OCI-M2 (cell line): ENCODE data around the gene CFAP221.

Experiments
- DNase-seq: peaks from one replicate; lab custom pipeline; 2025; ENCODE audit not compliant: unreplicated experiment; lab: John Stamatoyannopoulos, UW

The CFAP221 gene

DNA sequence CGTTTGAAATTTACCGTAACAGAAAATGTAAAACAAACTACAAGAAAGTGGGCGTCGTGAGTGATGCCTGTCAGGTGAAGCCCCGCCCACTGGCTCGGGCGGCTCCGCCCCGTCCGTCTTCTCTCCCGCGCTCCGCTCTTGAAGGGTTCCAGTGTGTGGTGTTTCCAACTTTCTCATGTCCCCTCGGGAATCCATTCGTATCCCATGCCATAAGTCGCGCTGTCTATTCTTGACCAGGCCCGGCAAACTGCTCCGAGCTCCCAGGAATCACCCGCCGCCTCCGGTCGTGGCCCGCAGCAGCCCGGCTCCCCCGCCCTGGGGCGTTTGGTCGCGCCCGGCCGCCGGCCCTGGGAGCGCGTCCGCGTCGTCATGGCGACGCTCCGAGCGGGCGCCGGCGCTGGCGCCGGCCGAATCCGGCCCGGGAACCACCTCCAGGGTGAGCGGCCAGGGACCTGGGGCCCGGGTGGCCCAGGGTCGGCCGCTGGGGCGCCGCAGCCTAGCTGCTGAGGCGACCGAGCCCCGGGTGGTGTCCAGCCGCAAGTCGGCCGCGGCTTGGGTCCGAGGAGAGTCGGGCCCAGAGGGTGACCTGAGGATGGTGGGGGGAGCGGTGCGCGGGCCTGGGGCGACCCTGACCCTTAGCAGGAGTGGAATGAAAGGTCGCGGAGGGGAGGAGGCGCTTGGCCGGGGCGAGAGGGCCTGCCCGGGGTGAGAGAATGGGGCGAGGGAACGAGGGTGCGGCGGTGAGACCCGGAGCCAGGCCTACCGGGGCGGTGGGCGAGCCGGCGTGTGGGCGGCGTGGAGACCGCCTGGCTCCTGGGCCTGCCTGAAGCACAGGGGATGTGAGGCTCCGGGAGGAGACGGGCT, at the start of gene CFAP221:
Gene CFAP221, plus strand, starts transcription at position 375 of the 864 bp plus-strand sequence. CDS start 1,683 bp downstream, outside the sequence.
- DNase-seq, result peak; percentile 50

GRCh38 chr2:119495948-119496347, 48.3 kb upstream of the CFAP221 start:
- DNase-seq, result no peak

- no peak for DNase-seq
These were observed 47.6 kb upstream of the CFAP221 start for GRCh38 chr2:119496682-119497081.

- no peak for DNase-seq
These were observed 35.5 kb upstream of the CFAP221 start for GRCh38 chr2:119508756-119509155.

DNA sequence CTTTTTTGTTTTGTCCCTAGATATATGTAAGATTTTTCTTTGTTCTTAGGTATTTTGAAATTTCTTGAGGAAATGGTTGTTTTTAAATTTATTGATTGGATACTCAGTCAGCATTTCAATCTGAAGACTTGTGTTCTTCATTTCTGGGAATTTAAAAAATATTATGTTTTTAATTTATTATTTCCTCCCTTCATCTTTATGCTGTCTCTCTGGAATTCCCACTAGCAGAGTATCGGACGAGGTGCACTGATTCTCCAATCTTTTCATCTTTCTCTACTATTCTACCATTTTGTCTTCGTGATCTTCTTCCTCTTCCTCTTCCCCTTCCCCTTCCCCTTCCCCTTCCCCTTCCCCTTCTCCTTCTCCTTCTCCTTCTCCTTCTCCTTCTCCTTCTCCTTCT, 32.3 kb upstream of the CFAP221 start:
- no peak for DNase-seq

GRCh38 chr2:119512946-119513345, 31.3 kb upstream of the CFAP221 start:
- no peak for DNase-seq

DNA sequence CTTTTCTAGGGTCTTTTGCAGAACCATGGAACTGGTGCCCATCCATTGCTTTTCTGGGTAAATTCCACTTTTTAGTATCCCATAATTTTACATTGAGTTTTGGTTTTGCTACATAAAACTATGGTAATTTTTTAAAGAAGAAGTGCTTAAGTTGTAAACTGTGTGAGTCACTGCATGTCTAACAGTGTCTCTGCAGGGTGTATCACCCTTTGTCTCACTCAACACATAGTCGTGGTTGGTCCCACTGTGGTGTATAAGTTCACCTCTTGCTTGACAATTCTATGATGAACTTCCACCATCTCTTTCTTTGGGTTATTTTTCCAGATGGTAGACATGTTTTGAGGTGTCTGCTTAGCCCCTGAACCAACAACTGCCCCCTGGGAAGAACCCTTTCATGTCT, 30.4 kb upstream of the CFAP221 start:
- no peak for DNase-seq

GRCh38 chr2:119516121-119516520, 28.1 kb upstream of the CFAP221 start:
- no peak for DNase-seq

- DNase-seq, result no peak
These were observed 26.8 kb upstream of the CFAP221 start for GRCh38 chr2:119517433-119517832.

DNA sequence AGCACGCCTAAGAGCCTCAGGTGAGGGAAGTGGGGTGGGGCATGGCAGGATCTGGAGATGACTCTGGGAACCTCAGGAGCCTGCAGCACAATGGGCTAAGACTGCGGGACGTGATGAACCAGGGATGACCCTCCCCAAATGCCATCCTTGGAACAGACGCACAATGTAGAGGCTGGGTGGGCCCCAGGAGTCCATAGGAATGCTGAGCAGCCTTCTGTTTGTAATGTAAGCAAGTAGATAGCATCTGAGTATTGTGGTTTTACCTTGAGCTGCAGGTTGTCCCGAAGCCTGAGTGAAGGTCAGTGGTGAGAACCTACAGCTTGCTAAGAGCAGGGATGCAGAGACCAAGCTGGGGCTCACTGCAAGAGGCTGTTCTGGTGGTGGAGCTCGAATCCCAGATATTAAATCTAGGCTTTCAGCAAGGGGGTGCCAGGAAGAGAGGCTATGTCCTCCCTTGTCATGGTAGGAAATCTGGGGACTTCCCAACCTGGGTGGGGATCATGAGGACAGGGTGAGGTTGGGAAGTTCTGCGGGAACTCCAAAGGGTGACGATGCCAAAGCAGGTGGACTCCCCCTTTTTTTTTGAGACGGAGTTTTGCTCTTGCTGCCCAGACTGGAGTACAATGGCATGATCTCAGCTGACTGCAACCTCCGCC, 25.7 kb upstream of the CFAP221 start:
- DNase-seq, result no peak

DNA sequence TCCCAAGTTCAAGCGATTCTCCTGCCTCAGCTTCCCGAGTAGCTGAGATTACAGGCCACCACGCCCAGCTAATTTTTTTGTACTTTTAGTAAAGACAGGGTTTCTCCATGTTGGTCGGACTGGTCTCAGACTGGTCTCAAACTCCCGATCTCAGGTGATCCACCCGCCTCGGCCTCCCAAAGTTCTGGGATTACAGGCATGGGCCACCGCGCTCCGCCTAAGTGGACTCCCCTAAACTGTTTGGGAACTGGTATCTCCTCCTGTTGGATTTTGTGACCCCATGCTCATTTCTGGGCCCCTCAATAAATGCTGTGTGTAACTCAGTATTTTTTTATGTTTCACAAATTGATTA, 25.2 kb upstream of the CFAP221 start:
- DNase-seq, result no peak

GRCh38 chr2:119520696-119521432, 23.4 kb upstream of the CFAP221 start:
- no peak for DNase-seq

DNA sequence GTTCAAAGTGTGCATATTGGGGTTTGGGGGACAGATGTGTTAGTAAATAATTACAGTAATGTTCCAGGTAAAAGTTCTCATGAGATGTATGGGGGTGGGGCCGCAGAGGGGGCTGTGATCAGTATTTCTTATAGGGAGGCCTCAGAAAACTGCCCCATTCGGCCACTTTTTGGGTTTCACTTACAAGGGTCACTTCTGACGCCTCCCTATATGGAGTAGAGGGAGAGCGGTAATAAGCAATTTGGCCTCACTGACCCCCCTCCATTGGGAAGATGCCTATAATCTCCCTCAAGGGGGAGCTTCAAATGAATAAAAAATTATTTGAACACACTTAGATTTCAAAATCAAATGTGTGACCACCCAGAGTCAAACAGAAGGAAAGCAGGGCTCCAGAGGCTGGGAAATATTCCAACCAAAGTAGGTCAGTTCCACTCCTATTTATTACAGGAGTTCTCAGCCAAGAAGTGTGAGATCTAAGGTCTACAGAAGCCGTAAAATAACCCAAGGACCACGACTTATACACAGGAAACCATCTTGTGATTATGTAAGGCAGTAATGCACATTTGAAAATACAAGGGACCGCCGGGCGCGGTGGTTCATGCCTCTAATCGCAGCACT, 22.7 kb upstream of the CFAP221 start:
- no peak for DNase-seq

DNA sequence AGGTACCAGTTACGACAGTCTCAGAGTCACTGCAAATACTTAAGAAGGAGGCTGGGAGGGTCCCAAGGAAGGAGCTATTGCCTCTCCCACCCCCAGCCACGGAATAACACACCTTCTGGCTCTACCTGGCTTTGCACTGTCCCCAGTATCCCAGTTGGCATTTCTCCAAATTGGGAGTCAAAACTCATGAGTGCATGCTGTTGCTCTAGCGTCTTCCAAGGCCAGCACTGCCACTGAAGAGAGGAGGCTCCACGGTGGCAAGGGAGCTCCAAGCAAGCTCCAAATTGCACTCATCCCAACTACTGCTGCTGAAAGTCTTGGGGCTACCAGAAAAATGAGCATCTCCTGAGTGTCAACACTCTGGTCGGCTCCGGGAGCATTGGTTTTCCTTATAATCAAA, 21.6 kb upstream of the CFAP221 start:
- no peak for DNase-seq

DNA sequence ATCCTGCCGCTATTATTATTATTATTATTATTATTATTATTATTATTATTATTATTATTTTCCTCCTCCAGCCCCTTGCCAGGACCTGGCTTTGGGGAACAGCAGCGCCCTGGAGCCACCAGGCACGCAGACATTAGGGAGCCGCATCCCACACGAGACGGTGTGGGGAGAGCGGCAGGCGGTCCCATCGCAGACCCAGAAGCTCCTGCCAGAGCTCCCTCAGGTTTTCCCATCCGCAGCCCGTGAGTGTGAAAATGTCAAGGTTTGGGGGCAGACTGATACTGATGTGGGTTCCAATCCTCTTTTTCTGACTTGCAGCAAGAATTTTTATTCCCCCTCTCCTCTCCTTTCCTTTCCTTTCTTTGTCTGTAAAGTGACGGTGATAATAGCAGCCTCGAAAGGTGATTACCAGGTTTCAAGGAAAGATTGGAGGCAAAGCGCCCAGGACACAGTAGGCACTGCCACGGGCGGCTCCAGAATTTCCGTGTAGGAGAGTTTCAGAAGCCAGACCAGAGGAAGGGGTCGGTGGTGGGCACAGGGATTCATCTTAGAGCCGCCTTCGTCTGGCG, 20.8 kb upstream of the CFAP221 start:
- DNase-seq, result no peak

- DNase-seq, result no peak
These were observed 20.1 kb upstream of the CFAP221 start, which contains the start of gene SCTR for GRCh38 chr2:119523952-119524694. Gene SCTR, minus strand, starts transcription at chr2:119524483. Its CDS starts 257 bp downstream, at chr2:119524226.

GRCh38 chr2:119525614-119526013, 18.6 kb upstream of the CFAP221 start:
- DNase-seq, result no peak

DNA sequence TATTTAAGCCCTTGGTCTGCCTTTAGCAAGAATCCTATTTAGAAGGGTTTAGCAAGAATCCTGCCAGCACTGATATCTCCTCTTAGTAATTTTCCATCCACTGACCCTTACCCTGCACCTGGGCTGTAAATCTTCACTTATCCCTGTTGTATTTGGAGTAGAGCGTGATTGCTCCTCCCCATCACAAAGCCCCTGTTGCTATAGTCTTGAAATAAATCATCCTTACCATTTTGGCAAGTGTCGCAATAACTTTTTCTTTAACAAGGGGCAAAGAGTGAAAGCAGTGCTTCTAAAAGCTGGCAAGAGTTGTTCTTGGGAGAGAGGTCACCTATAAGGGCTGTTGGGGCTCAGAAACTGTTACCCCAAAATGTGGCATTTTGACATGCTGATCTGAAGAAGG, 16.2 kb upstream of the CFAP221 start:
- no peak for DNase-seq

DNA sequence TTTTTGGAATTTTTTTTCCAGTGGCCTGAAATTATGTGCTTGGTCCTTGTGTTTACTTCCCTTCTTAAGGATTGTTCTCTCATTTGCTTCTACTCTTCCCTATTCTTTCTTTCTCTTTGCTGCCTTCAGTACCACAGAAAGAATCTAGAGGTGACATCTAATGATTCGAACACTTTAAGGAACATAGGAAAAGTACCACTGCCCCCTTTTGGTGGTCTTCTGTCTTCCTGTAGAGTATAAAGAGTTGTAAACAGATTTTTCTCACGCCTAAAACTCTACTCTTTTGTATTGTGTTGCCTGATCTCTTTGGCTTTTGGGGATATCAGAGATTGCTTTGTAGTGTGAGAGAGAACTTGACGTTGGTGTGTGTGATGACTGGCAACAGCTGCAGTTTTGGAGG, 13.0 kb upstream of the CFAP221 start:
- DNase-seq, result no peak

GRCh38 chr2:119533560-119533959, 10.7 kb upstream of the CFAP221 start:
- no peak for DNase-seq
